ENCODE results near the gene ZBTB25.
A peak's percentile ranks its signal among the peaks of the same experiment; 100 is the strongest.

ZBTB25 gene

DNA sequence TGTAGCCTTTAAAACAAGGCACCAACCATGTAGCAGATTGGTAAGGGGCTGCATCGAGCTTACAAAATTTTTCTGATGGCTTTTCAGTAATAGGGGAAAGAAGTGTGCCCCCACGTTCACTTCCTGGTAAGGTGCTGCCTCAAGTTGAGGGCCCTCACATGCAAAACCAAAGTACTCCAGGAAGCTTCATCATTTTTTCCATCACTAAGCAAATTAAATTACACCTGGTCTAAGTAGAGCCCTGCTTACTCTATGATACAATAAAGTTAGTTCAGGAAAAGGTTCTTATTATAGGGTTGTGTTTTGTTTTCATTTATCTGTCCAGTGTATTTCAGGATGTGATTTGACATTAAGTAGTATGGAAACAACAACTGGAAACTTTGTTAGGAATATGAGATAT is 53.4 kb downstream of the ZBTB25 start:
- peak overlapping the region; percentile 68 for H3K27ac ChIP-seq (ENCODE audit: low read depth, low read length, poor library complexity, severe bottlenecking)
- no peaks in the 10 kb centered on the region for H3K9me3 ChIP-seq (ENCODE audit: low read length)
- no peaks in the 10 kb centered on the region for H3K27me3 ChIP-seq (ENCODE audit: insufficient read depth, low read length)
- H3K4me2 ChIP-seq (ENCODE audit: low read length) = 0 out of 2 replicates have a peak overlapping the region, but pooled peaks have one; percentile 16
- H4K20me1 ChIP-seq (ENCODE audit: insufficient read depth, low read length) = no peaks in the 10 kb centered on the region
- H3K9me2 ChIP-seq (ENCODE audit: low read depth, low read length) = no peaks in the 10 kb centered on the region
- H2AFZ ChIP-seq (ENCODE audit: low read length) = no peak overlapping the region
- no peak overlapping the region for H3K4me3 ChIP-seq (ENCODE audit: low read depth, low read length, poor library complexity, severe bottlenecking)
- no peaks in the 10 kb centered on the region for H3K79me2 ChIP-seq (ENCODE audit: insufficient read depth, low read length)
- H3K36me3 ChIP-seq (ENCODE audit: insufficient read depth, low read length) = peaks cover 82% of the 10 kb centered on the region
- TF ChIP-seq CTCF (IDR thresholded peaks at IDR 0.05; ENCODE audit: low read length) (no peak), EZH2 (IDR thresholded peaks at IDR 0.05; ENCODE audit: borderline replicate concordance, low read length) (no peak)
- no peaks in the 10 kb centered on the region for H3F3A ChIP-seq (ENCODE audit: insufficient read depth, low read length)
- no peak overlapping the region for H3K9ac ChIP-seq (ENCODE audit: low read length)
- peaks cover 26% of the 10 kb centered on the region for H3K4me1 ChIP-seq (ENCODE audit: insufficient read depth, low read length, severe bottlenecking)

DNA sequence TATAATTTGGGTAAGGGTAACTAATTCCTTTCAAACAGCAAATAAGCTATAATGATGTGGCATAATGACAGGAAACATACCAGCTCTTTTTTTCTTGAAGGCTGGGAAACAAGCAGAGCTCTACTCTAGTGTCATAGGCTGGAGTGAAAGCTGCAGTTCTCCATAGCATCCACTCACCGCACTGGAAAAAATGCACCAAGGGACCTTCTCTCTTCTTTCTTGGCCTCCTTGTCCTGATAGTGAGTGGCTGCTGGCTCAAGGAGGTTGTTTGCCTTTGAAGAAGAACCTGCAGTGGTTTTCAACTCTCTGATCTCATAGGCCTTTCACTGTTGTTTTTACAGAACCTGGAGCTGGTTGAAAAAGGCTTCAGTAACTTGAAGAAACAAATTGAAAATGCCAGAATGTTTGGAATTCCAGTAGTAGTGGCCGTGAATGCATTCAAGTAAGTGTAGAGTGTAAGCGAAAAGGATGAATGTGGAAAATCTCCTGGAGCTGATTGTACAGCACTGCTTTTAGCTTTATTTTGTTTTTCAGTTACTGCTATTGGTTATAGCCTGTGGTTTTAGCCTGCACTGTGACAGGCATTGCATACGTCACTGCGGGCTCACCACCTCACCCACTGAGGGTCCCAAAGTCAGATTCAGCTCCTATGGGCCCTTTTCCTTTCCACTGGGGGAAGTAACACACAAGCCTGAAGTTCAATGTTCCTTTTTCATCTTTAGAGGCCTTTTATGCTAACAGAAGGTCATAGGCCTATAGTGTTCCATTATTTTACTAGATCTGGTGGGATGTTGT is 55.6 kb downstream of the ZBTB25 start:
- Histone ChIP-seq H3K27ac (ENCODE audit: low read depth, low read length, poor library complexity, severe bottlenecking) (peak overlapping the region; percentile 16), H3K4me1 (ENCODE audit: insufficient read depth, low read length, severe bottlenecking) (peaks cover 46% of the 10 kb centered on the region), H2AFZ (ENCODE audit: low read length) (no peak overlapping the region), H3K36me3 (ENCODE audit: insufficient read depth, low read length) (peaks cover 81% of the 10 kb centered on the region), H3K9me2 (ENCODE audit: low read depth, low read length) (no peaks in the 10 kb centered on the region), H3K9me3 (ENCODE audit: low read length) (no peaks in the 10 kb centered on the region), H3K4me3 (ENCODE audit: low read depth, low read length, poor library complexity, severe bottlenecking) (no peak overlapping the region), H3F3A (ENCODE audit: insufficient read depth, low read length) (no peaks in the 10 kb centered on the region), H3K9ac (ENCODE audit: low read length) (no peak overlapping the region), H3K4me2 (ENCODE audit: low read length) (no peak overlapping the region), H3K79me2 (ENCODE audit: insufficient read depth, low read length) (no peaks in the 10 kb centered on the region), H3K27me3 (ENCODE audit: insufficient read depth, low read length) (no peaks in the 10 kb centered on the region), H4K20me1 (ENCODE audit: insufficient read depth, low read length) (no peaks in the 10 kb centered on the region)
- no peak for TF ChIP-seq EZH2 (IDR thresholded peaks at IDR 0.05; ENCODE audit: borderline replicate concordance, low read length)
- TF ChIP-seq CTCF (IDR thresholded peaks at IDR 0.05; ENCODE audit: low read length) = no peak

DNA sequence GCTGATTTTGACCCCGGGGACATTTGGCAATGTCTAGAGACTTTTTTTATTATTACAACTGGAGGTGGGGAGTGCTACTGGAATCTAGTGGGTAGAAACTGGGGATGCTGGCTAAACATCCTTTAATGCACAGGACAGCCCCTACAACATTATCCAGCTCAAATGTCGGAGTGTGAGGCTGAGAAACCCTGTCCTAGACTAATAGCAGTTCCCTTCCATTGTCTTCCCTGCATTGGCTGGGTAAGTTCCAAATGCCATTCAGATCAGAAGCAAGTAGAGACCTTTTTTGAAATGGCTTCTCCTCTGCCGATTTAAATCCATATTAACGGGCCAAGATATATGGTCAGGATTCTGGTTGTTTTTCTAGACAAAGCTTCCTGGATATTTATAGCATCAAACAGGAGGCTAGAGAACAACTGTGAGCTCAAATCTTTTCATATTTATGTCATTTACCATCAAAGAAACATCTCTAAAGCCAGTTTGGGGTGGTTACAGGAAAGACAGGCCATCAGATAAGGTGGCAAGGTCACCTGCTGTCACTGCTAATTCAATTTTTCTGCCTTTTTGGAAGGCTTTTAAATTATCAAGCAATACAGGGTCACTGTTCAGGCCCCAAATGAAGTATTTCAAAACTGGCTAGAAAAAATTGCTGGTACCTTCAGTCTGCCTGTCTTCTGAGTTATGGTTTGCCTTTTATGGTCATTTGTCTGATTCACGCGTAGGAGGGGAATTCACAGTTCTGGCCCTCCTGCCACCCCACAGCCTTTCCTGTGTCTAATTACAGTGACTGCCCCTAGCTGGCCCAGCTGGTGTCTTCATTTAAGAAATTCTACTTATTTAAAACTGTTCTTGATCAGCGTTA is 58.4 kb downstream of the ZBTB25 start:
- Histone ChIP-seq H3K9ac (ENCODE audit: low read length) (peak overlapping the region; percentile 61), H3K27ac (ENCODE audit: low read depth, low read length, poor library complexity, severe bottlenecking) (peak overlapping the region; percentile 90), H3K4me2 (ENCODE audit: low read length) (peak overlapping the region; percentile 38; the same call in 1 of the 2 replicates)

More for the DNA sequence above, 58.4 kb downstream of the ZBTB25 start:
- Histone ChIP-seq H3K4me3 (ENCODE audit: low read depth, low read length, poor library complexity, severe bottlenecking) (no peak overlapping the region), H3K27me3 (ENCODE audit: insufficient read depth, low read length) (no peaks in the 10 kb centered on the region), H2AFZ (ENCODE audit: low read length) (no peak overlapping the region), H3F3A (ENCODE audit: insufficient read depth, low read length) (no peaks in the 10 kb centered on the region), H3K79me2 (ENCODE audit: insufficient read depth, low read length) (no peaks in the 10 kb centered on the region), H3K9me2 (ENCODE audit: low read depth, low read length) (no peaks in the 10 kb centered on the region), H3K4me1 (ENCODE audit: insufficient read depth, low read length, severe bottlenecking) (peaks cover 40% of the 10 kb centered on the region), H3K9me3 (ENCODE audit: low read length) (no peaks in the 10 kb centered on the region), H3K36me3 (ENCODE audit: insufficient read depth, low read length) (peaks cover 83% of the 10 kb centered on the region), H4K20me1 (ENCODE audit: insufficient read depth, low read length) (no peaks in the 10 kb centered on the region)
- peak; percentile 5; the same call in 1 of the 2 replicates for TF ChIP-seq CTCF (IDR thresholded peaks at IDR 0.05; ENCODE audit: low read length)
- TF ChIP-seq EZH2 (IDR thresholded peaks at IDR 0.05; ENCODE audit: borderline replicate concordance, low read length) = no peak

Measured in OCI-LY1 (cell line).